K562 (cell line): ENCODE results near the gene TFB2M. TPM values are rescaled to one million over a fixed set of nuclear protein-coding genes. Genes with fewer than 3 reads are reported as not detected.

Source experiments
- BMI1 ChIP-seq: fragments of 150-350 bp; IDR thresholded peaks from 2 replicates; pipeline ENCODE4 v1.6.1; 2014; ENCODE audit warnings: low read length
- CBFA2T2 ChIP-seq: fragments of 450-650 bp; conservative IDR thresholded peaks from 2 replicates; pipeline ENCODE4 v1.6.1; 2017; ENCODE audit warnings: mild to moderate bottlenecking
- CBX3 ChIP-seq, 2 experiments: IDR thresholded peaks; 1 replicate in 1 of 2; 2 replicates in 1 of 2; pipeline ENCODE4 v1.6.1; 2012; ENCODE audit warnings: inconsistent platforms in 2 of 2, low read length in 2 of 2, borderline replicate concordance in 1 of 2, control low read depth in 1 of 2
- CTBP1 ChIP-seq: fragments of 450-650 bp; IDR thresholded peaks from 2 replicates; pipeline ENCODE4 v1.6.1; 2016; ENCODE audit warnings: borderline replicate concordance
- KAT2B ChIP-seq: IDR thresholded peaks from one replicate; pipeline ENCODE4 v1.6.1; 2012; ENCODE audit warnings: low read depth, mild to moderate bottlenecking, control low read depth, inconsistent platforms, low read length, moderate library complexity
- LEF1 ChIP-seq: fragments of 450-650 bp; IDR thresholded peaks from 2 replicates; pipeline ENCODE4 v1.6.1; 2016; ENCODE audit warnings: mild to moderate bottlenecking
- MED1 ChIP-seq: sonication (generic); formaldehyde crosslinking; IDR thresholded peaks from 2 replicates; pipeline ENCODE4 v1.8.1; 2023; ENCODE audit warnings: missing genetic modification reagents, borderline replicate concordance
- MYC ChIP-seq, 2 experiments: fragments of 250-450 bp in 1 of 2; sonication (Bioruptor Pico) in 1 of 2; IDR thresholded peaks; 2 replicates each; pipeline versions ENCODE4 v1.5.1 to v1.6.1; 2012 to 2021; ENCODE audit warnings: low read depth in 2 of 2, borderline replicate concordance in 1 of 2, improper control_type of control experiment in 1 of 2, low read length in 1 of 2, mild to moderate bottlenecking in 1 of 2, moderate library complexity in 1 of 2
- ZNF146 ChIP-seq: IDR thresholded peaks from one replicate; pipeline ENCODE4 v1.6.1; 2018; ENCODE audit warnings: missing compliant biosample characterization; ENCODE audit not compliant: unreplicated experiment
- ZNF224 ChIP-seq: sonication (generic); formaldehyde crosslinking; IDR thresholded peaks from 2 replicates; pipeline ENCODE4 v1.8.0; 2022; ENCODE audit warnings: mild to moderate bottlenecking, missing genetic modification reagents
- ZNF445 ChIP-seq: fragments of 250-450 bp; sonication (Bioruptor Pico); IDR thresholded peaks from 2 replicates; pipeline ENCODE4 v1.4.0; 2020; ENCODE audit warnings: low read depth, mild to moderate bottlenecking, moderate library complexity
- polyA plus RNA-seq, 8 experiments: library from polyadenylated mRNA; depleted of rRNA in 4 of 8; stranded (reverse) in 5 of 8; unstranded in 3 of 8; fragments of >200 nt; fragmentation: Nextera tagmentation in 2 of 8; fragmentation: Illumina TruSeq in 1 of 8; extraction: Ambion mirVana in 2 of 8; extraction: Trizol in 1 of 8; gene quantifications; 2 replicates each; pipeline versions ENCODE4 v1.2.1 to v1.2.3, GENCODE V29; 2011 to 2014; ENCODE audit warnings: inconsistent platforms in 1 of 8, missing spikeins in 1 of 8
- total RNA-seq, 7 experiments: library from RNA; depleted of rRNA in 6 of 7; stranded (reverse); fragments of >200 nt in 6 of 7; fragmentation: Illumina TruSeq in 2 of 7; extraction: Trizol in 2 of 7; gene quantifications; 2 replicates each; pipeline versions ENCODE4 v1.2.1 to v1.2.3, GENCODE V29; 2011 to 2021; ENCODE audit warnings: low replicate concordance in 1 of 7
- TF ChIP-seq, protein P1 (sequence below): conservative IDR thresholded peaks from 2 replicates; pipeline ENCODE4 v1.6.1; 2011; ENCODE audit warnings: low read depth, mild to moderate bottlenecking, low read length; ENCODE audit not compliant: control insufficient read depth
- TF ChIP-seq, protein P2 (sequence below): fragments of 250-450 bp; sonication (Bioruptor Pico); IDR thresholded peaks from 2 replicates; pipeline ENCODE4 v1.8.0; 2021; ENCODE audit warnings: moderate library complexity, mild to moderate bottlenecking, inconsistent platforms
- TF ChIP-seq, protein P3 (sequence below): sonication (generic); formaldehyde crosslinking; IDR thresholded peaks from 2 replicates; pipeline ENCODE4 v1.8.0; 2022; ENCODE audit warnings: mild to moderate bottlenecking, missing genetic modification reagents, borderline replicate concordance
- TF ChIP-seq, protein P4 (sequence below), 2 experiments: fragments of 250-450 bp in 1 of 2; fragments of 450-650 bp in 1 of 2; sonication (Bioruptor Pico) in 1 of 2; IDR thresholded peaks; 2 replicates each; pipeline versions ENCODE4 v1.6.1 to v1.8.0; 2016 to 2021; ENCODE audit warnings: mild to moderate bottlenecking in 2 of 2, moderate library complexity in 2 of 2, missing compliant biosample characterization in 1 of 2, missing genetic modification characterization in 1 of 2
- TF ChIP-seq, protein P5 (sequence below): fragments of 450-650 bp; formaldehyde crosslinking; IDR thresholded peaks from 2 replicates; pipeline ENCODE4 v1.4.0; 2022; ENCODE audit warnings: missing genetic modification characterization

The TFB2M gene
- total and polyA plus RNA-seq, 9 of the 15 experiments (the other 6 are each of a cell fraction or from before 2014, with no cell fraction given) = 55.1 to 162 (median 70.6) TPM

DNA sequence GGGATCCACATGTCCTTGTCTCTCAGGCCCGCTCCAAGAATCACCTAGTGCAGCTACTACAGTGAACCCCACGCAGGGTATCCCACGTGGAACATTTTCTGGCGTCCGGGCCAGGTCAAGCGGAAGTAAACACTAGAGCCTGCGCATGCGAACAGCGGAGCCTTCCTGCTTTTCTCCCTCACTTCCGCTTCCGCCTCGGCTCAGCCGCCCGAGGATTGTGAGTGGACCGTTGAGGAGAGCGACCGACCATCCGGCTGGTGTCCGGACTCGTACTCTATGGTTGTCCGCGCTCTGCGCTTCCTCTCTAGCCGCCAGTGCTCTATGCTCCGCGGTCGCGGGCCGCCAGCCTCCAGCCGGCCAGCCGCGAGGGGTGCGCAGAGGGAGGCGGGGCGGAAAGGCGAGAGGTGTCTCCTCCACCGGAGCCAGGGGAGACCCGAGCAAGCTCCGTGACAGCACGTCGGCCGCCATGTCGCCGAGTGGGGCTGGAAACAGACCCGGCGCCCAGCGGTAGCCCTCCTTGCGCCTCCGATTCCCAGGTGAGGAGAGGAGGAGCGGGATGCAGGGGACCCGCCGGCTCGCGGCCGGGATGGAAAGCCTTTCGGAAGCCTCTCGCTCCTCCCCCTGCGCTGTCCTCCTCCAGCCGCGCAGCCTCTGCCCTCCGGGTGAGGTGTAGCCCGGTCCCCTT lies at the start of gene TFB2M, which contains the start of gene CNST (continued):
- TF ChIP-seq ZNF445 (CRISPR knock-in tag) (no peak), MED1 (CRISPR knock-in tag) (no peak), CTBP1 (peak; percentile 97), LEF1 (no peak), ZNF146 (CRISPR knock-in tag) (no peak), CBX3 (IDR thresholded peaks at IDR 0.05; ENCODE audit: borderline replicate concordance in 1 of 2, low read length in 2 of 2) (0 out of 3 replicates have a peak, but pooled peaks of 1 of the 2 experiments have one; percentile 34), KAT2B (no peak), BMI1 (no peak), CBFA2T2 (no peak), MYC (IDR thresholded peaks at IDR 0.05; ENCODE audit: low read depth, low read length) (peak; percentile 97), MYC (CRISPR knock-in tag; IDR thresholded peaks at IDR 0.05; ENCODE audit: borderline replicate concordance, low read depth) (peak; percentile 71; the same call in 1 of the 2 replicates), ZNF224 (CRISPR knock-in tag) (no peak)
- TF ChIP-seq, protein P1, sequence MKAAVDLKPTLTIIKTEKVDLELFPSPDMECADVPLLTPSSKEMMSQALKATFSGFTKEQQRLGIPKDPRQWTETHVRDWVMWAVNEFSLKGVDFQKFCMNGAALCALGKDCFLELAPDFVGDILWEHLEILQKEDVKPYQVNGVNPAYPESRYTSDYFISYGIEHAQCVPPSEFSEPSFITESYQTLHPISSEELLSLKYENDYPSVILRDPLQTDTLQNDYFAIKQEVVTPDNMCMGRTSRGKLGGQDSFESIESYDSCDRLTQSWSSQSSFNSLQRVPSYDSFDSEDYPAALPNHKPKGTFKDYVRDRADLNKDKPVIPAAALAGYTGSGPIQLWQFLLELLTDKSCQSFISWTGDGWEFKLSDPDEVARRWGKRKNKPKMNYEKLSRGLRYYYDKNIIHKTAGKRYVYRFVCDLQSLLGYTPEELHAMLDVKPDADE = peak; percentile 90
- TF ChIP-seq, protein P2, sequence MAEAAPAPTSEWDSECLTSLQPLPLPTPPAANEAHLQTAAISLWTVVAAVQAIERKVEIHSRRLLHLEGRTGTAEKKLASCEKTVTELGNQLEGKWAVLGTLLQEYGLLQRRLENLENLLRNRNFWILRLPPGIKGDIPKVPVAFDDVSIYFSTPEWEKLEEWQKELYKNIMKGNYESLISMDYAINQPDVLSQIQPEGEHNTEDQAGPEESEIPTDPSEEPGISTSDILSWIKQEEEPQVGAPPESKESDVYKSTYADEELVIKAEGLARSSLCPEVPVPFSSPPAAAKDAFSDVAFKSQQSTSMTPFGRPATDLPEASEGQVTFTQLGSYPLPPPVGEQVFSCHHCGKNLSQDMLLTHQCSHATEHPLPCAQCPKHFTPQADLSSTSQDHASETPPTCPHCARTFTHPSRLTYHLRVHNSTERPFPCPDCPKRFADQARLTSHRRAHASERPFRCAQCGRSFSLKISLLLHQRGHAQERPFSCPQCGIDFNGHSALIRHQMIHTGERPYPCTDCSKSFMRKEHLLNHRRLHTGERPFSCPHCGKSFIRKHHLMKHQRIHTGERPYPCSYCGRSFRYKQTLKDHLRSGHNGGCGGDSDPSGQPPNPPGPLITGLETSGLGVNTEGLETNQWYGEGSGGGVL (CRISPR knock-in tag) = no peak
- TF ChIP-seq, protein P3, sequence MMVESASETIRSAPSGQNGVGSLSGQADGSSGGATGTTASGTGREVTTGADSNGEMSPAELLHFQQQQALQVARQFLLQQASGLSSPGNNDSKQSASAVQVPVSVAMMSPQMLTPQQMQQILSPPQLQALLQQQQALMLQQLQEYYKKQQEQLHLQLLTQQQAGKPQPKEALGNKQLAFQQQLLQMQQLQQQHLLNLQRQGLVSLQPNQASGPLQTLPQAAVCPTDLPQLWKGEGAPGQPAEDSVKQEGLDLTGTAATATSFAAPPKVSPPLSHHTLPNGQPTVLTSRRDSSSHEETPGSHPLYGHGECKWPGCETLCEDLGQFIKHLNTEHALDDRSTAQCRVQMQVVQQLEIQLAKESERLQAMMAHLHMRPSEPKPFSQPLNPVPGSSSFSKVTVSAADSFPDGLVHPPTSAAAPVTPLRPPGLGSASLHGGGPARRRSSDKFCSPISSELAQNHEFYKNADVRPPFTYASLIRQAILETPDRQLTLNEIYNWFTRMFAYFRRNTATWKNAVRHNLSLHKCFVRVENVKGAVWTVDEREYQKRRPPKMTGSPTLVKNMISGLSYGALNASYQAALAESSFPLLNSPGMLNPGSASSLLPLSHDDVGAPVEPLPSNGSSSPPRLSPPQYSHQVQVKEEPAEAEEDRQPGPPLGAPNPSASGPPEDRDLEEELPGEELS (CRISPR knock-in tag) = peak; percentile 9; the same call in 1 of the 2 replicates
- TF ChIP-seq, protein P4, sequence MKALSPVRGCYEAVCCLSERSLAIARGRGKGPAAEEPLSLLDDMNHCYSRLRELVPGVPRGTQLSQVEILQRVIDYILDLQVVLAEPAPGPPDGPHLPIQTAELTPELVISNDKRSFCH (CRISPR knock-in tag; IDR thresholded peaks at IDR 0.05) = no peak
- TF ChIP-seq, protein P4 (tag; IDR thresholded peaks at IDR 0.05) = peak; percentile 71
- TF ChIP-seq, protein P5, sequence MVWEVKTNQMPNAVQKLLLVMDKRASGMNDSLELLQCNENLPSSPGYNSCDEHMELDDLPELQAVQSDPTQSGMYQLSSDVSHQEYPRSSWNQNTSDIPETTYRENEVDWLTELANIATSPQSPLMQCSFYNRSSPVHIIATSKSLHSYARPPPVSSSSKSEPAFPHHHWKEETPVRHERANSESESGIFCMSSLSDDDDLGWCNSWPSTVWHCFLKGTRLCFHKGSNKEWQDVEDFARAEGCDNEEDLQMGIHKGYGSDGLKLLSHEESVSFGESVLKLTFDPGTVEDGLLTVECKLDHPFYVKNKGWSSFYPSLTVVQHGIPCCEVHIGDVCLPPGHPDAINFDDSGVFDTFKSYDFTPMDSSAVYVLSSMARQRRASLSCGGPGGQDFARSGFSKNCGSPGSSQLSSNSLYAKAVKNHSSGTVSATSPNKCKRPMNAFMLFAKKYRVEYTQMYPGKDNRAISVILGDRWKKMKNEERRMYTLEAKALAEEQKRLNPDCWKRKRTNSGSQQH = no peak
